Spleen (tissue), 11 donors: ENCODE results near the gene ZNF837. TPM values are rescaled to one million over a fixed set of nuclear protein-coding genes. Genes with fewer than 3 reads are reported as not detected.

Source experiments
- DNase-seq: peaks from one replicate; pipeline ENCODE4 v3.0.0-alpha.2; 2020
- H3K27ac ChIP-seq, 8 donors: fragments of 200-600 bp; sonication (generic) in 7 of 8; 1 replicate in 4 of 8; 2 replicates in 4 of 8; pipeline versions ENCODE4 v1.5.0 to v1.8.0; 2016 to 2021; ENCODE audit warnings: inconsistent platforms in 4 of 8, mild to moderate bottlenecking in 4 of 8, moderate library complexity in 1 of 8
- H3K27me3 ChIP-seq, 7 donors: fragments of 200-600 bp; sonication (generic) in 6 of 7; replicated peaks in 1 of 7; 1 replicate in 4 of 7; 2 replicates in 3 of 7; pipeline versions ENCODE4 v1.5.0 to v1.8.0; 2016 to 2021; ENCODE audit warnings: inconsistent platforms in 3 of 7, mild to moderate bottlenecking in 1 of 7
- H3K36me3 ChIP-seq, 6 donors: fragments of 200-600 bp; sonication (generic) in 5 of 6; 1 replicate in 4 of 6; 2 replicates in 2 of 6; pipeline versions ENCODE4 v1.5.0 to v1.8.0; 2016 to 2021; ENCODE audit warnings: inconsistent platforms in 2 of 6
- H3K4me1 ChIP-seq, 6 donors: fragments of 200-600 bp; sonication (generic) in 5 of 6; 1 replicate in 3 of 6; 2 replicates in 3 of 6; pipeline versions ENCODE4 v1.5.0 to v1.8.0; 2016 to 2021; ENCODE audit warnings: inconsistent platforms in 3 of 6
- H3K4me3 ChIP-seq, 8 donors: fragments of 200-600 bp; sonication (generic) in 7 of 8; 1 replicate in 4 of 8; 2 replicates in 4 of 8; pipeline versions ENCODE4 v1.5.0 to v1.8.0; 2016 to 2021; ENCODE audit warnings: inconsistent platforms in 4 of 8, mild to moderate bottlenecking in 4 of 8, moderate library complexity in 2 of 8
- H3K9me3 ChIP-seq, 8 donors: fragments of 200-600 bp; sonication (generic) in 7 of 8; 1 replicate in 4 of 8; 2 replicates in 4 of 8; pipeline versions ENCODE4 v1.5.0 to v1.8.0; 2016 to 2021; ENCODE audit warnings: inconsistent platforms in 4 of 8
- CTCF ChIP-seq, 11 experiments: fragments of 200-600 bp in 7 of 11; fragments of 450-650 bp in 4 of 11; sonication (generic) in 4 of 11; IDR thresholded peaks in 8 of 11; conservative IDR thresholded peaks in 3 of 11; 1 replicate in 7 of 11; 2 replicates in 4 of 11; pipeline versions ENCODE4 v1.4.0 to v1.8.0; 2016 to 2021; ENCODE audit warnings: antibody characterized with exemption in 11 of 11, inconsistent platforms in 4 of 11, mild to moderate bottlenecking in 1 of 11
- POLR2A ChIP-seq, 3 donors: fragments of 450-650 bp; IDR thresholded peaks; one replicate each; pipeline ENCODE4 v1.5.1; 2017; ENCODE audit warnings: antibody characterized with exemption in 3 of 3, mild to moderate bottlenecking in 1 of 3
- POLR2AphosphoS5 ChIP-seq, 3 donors: sonication (generic); formaldehyde crosslinking; IDR thresholded peaks; one replicate each; pipeline ENCODE4 v1.5.1; 2017; ENCODE audit warnings: antibody characterized with exemption in 3 of 3
- WGBS, 5 donors: extraction: QIAGEN DNeasy Blood & Tissue Kit in 3 of 5; methylation state at CpG; one replicate each; pipeline versions ENCODE4 v1.1.5 to v1.1.7; 2013 to 2018; 5-methylcytosine and 5-hydroxymethylcytosine counted together
- intact Hi-C: fragments of 100-400 bp; cut with DNase I; formaldehyde crosslinking; loops from one replicate; pipeline ENCODE4 v1.15.0; 2023; ENCODE audit warnings: low total_unique reads
- polyA plus RNA-seq, 3 donors: library from polyadenylated mRNA; stranded (reverse); fragments of 200-250 nt; gene quantifications; one replicate each; pipeline ENCODE4 v1.2.1, GENCODE V29; 2013
- total RNA-seq, 7 donors: library from RNA; depleted of rRNA in 3 of 7; stranded (reverse); fragments of >200 nt in 3 of 7; fragmentation: NEBNext Ultra II Directional in 4 of 7; extraction: Animal tissue kit (Norgen Biotek cat#: 25700) in 4 of 7; gene quantifications; one replicate each; pipeline versions ENCODE4 v1.1.0 to v1.2.1, GENCODE V29; 2016 to 2021
- donor health status: healthy with polysubstance abuse.
- donor health status: DM: no; HTN: no; CAD: no; lungs with moderate emphysema.
- donor health status: DM: no; HTN: no; CAD: no.
- donor health status: Bipolar disorder and iron deficiency.
- donor health status: healthy.
- donor health status: DM: no; HTN: no; CAD: no.
- donor health status: DM: yes; HTN: yes; CAD: no.

Gene ZNF837
- total and polyA plus RNA-seq, 10 donors = 2.2 to 6.1 (median 3.2) TPM

DNA sequence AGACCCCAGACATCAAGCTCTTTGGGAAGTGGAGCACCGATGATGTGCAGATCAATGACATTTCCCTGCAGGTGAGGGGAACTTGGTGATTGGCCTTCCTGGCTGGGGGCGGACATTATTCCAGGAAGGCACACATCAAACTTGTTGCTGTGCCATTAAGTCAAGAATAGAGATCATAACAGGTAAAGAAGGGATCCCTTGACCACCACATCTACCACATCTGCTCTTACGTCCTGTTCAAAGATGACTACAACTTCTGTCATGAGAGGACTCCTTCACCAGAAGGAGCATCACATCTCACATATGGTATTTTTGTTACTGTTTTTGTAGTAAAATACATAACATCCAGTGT is 7.3 kb upstream of the ZNF837 start:
- intact Hi-C loops = no loop called here
- H3K9me3 ChIP-seq = no peaks in the 10 kb centered on the region
- H3K27ac ChIP-seq = peak overlapping the region in 1 of 8 donors; percentile 93
- DNase-seq = no peak
- H3K4me1 ChIP-seq = peaks cover 15 to 71% (median 46%) of the 10 kb centered on the region in 6 donors
- peaks cover under 1 to 53% (median 40%) of the 10 kb centered on the region in 6 donors for H3K36me3 ChIP-seq
- WGBS, 5 donors = 76 to 90% (median 80%) methylated on average over 3 of the region's 3 CpGs
- H3K4me3 ChIP-seq = peak overlapping the region in 7 of 8 donors; percentile 70 to 93 (median 77)
- no peak for TF ChIP-seq POLR2AphosphoS5 (IDR thresholded peaks at IDR 0.05)
- TF ChIP-seq POLR2A (IDR thresholded peaks at IDR 0.05) = no peak
- H3K27me3 ChIP-seq = no peaks in the 10 kb centered on the region

DNA sequence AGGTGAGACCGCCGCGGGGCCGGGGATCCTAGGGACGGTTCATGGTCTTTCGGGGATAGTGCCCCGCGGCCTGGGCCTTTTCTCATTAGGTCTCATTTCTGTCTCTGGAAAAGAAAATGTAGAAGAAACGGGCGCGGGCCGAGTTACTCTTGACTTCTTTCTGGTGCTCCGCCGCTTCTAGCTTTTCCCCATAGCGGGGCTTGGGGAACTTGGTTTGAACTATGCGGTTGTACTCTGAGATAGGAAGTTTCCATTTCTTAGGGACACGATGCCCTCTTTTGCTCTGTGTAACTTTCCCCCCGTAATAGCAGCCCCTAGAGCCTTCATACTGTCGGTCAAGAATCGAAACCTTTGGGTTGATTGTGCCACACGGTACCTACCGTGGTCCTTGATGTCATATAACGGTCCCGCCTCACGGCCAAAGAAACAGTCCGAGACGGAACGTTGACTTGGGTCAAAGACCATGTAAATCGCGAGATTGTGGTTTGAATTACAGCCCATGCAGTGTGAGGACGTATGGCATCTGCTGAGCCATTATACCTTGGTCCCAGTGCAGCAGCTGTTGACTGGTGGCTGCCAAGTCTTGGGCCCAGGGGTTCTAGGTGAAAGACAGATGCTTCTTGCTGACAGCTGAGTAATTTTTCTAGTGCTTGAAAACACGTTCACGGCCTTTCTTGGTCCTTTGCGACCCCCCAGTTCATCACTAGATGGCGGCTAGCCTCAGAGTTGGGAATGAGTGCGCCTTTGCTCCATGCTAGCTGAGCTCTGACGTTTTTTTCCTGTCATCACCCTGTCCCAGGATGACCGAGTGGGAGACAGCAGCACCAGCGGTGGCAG is 6.7 kb upstream of the ZNF837 start:
- DNase-seq = peak; percentile 56
- Histone ChIP-seq H3K9me3 (no peaks in the 10 kb centered on the region), H3K27ac (peak overlapping the region; percentile 93 to 99 (median 98)), H3K27me3 (no peaks in the 10 kb centered on the region), H3K4me1 (peaks cover 15 to 76% (median 46%) of the 10 kb centered on the region in 6 donors), H3K4me3 (peak overlapping the region; percentile 70 to 93 (median 78)), H3K36me3 (peaks cover 0 to 47% (median 34%) of the 10 kb centered on the region in 6 donors)
- intact Hi-C loops = no loop called here
- WGBS, 5 donors = 6 to 15% (median 8%) methylated on average over 31 to 39 of the region's 39 CpGs
- no peak for TF ChIP-seq POLR2A (IDR thresholded peaks at IDR 0.05)
- no peak for TF ChIP-seq CTCF (IDR thresholded peaks at IDR 0.05 in 8 of 11, conservative IDR thresholded peaks at IDR 0.05 in 3 of 11)
- TF ChIP-seq POLR2AphosphoS5 (IDR thresholded peaks at IDR 0.05) = no peak

DNA sequence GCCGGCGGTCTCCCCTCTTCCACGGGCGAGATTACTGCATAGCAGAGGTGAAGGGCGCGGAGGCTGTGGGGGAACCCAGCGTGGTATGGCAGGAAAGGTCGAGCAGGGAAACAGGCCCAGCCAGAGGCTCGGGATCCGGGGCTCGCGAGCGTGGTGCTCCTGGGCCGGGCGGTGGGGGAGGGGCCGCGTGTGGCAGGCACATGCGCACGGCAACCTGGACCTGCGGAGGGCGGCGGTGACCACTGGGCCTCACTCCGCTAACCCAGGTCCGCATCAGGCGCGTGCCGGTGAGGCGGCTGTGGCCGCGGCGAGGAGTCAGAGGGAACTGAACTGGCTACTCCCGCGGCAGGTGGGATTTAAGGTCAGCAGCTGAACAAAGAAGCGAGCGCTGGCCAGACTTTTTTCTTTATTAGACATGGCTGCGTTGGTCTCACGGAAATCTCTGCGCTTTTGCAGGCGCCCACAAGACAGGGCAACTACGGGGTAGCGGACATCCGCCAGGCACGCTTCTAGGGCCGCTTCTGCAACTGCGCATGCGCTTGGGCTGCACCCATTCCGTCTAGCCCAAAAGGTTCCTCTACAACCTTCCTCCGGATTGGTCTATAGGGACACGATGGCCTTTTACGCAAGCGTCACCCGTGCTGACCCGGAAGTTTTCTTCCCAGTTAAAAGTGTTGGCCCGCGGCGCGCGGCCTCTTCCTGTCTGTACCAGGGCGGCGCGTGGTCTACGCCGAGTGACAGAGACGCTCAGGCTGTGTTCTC is 5.9 kb upstream of the ZNF837 start, which contains the start of gene RPS5:
TSS of gene RPS5 (plus strand) at position 694 of the 762 bp plus-strand sequence. CDS start 869 bp downstream, outside the sequence.
- peaks cover 0 to 39% (median 28%) of the 10 kb centered on the region in 6 donors for H3K36me3 ChIP-seq
- TF ChIP-seq POLR2AphosphoS5 (IDR thresholded peaks at IDR 0.05) (peak; percentile 92 to 96 (median 95)), CTCF (IDR thresholded peaks at IDR 0.05 in 8 of 11, conservative IDR thresholded peaks at IDR 0.05 in 3 of 11) (peak in 2 of 11 experiments; percentile 18 to 32), POLR2A (IDR thresholded peaks at IDR 0.05) (peak in 1 of 3 donors; percentile 79)
- H3K9me3 ChIP-seq = no peaks in the 10 kb centered on the region
- intact Hi-C loops = no loop called here
- H3K4me1 ChIP-seq = peaks cover 20 to 77% (median 53%) of the 10 kb centered on the region in 6 donors
- peak within 1 kb of the TSS; percentile 93 to 99 (median 98) for H3K27ac ChIP-seq
- 0 to 1% (median 0%) methylated on average over 52 to 64 of the region's 64 CpGs for WGBS, 5 donors
- H3K27me3 ChIP-seq = no peaks in the 10 kb centered on the region
- H3K4me3 ChIP-seq = peak within 1 kb of the TSS; percentile 70 to 93 (median 78)
- peak; percentile 97 for DNase-seq

DNA sequence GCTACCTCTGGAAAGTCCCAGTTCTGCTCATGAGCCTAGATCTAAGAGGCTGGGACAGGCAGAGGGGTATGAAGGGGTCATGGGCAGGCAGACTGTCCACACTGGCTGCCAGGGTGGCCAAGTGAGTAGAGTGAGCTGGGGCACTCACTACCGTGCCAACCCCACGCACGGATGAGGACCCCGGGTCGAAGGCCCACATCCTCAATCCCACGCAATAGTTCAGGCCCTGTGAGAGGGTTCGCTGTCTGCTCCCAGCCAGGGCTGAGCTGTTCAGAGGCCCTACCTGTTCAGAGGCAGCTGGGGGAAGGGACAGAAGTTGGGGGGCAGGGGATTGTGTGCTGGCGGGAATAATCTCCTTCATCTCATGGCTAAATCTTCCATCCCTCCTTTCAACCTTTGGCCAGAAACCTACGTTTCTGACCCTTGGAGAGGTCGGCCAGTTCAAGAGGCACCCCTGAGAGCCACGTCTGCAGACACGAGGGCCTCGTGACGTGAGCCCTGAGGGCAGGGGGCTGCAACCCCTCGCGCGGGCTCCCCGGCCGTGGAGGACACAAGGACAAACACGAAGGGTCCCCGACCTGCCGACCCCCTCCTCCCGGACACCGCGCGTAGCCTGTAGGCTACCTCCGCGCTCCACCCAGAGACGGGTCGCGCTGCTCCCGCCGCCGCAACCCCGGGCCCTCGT is 5.2 kb upstream of the ZNF837 start:
- H3K27me3 ChIP-seq = no peaks in the 10 kb centered on the region
- peaks cover 22 to 76% (median 57%) of the 10 kb centered on the region in 6 donors for H3K4me1 ChIP-seq
- H3K9me3 ChIP-seq = no peaks in the 10 kb centered on the region
- peaks cover 0 to 32% (median 22%) of the 10 kb centered on the region in 6 donors for H3K36me3 ChIP-seq
- intact Hi-C loops = no loop called here
- peak overlapping the region; percentile 70 to 93 (median 78) for H3K4me3 ChIP-seq
- TF ChIP-seq POLR2AphosphoS5 (IDR thresholded peaks at IDR 0.05) (no peak), CTCF (IDR thresholded peaks at IDR 0.05 in 8 of 11, conservative IDR thresholded peaks at IDR 0.05 in 3 of 11) (no peak), POLR2A (IDR thresholded peaks at IDR 0.05) (no peak)
- DNase-seq = peak; percentile 78
- 5 to 40% (median 11%) methylated on average over 1 to 36 of the region's 36 CpGs for WGBS, 5 donors
- H3K27ac ChIP-seq = peak overlapping the region; percentile 93 to 99 (median 98)
